ENCODE results near the gene TRIM37. TPM values are rescaled to one million over a fixed set of nuclear protein-coding genes. Genes with fewer than 3 reads are reported as not detected.

The TRIM37 gene
- total and polyA plus RNA-seq, 2 donors (not counting 1 experiment from before 2014, with no cell fraction given) = 5.1 to 28.3 TPM

- POLR2A ChIA-PET = no interaction called here
- no peak overlapping the region for H3K4me3 Mint-ChIP-seq
Observed at GRCh38 chr17:59067340-59067739, 39.3 kb downstream of the TRIM37 start.

GRCh38 chr17:59062509-59062908 lies 44.2 kb downstream of the TRIM37 start:
- no peak overlapping the region for H3K4me3 ChIP-seq (ENCODE audit: control extremely low read depth in 1 of 5, extremely low read depth in 1 of 5, insufficient read depth in 1 of 5, low read depth in 2 of 5, low read length in 4 of 5)
- H3K36me3 ChIP-seq (replicated peaks in 1 of 2; ENCODE audit: control extremely low read depth in 1 of 2, control insufficient read depth in 1 of 2, extremely low read depth in 1 of 2, insufficient read depth in 2 of 2, low read length in 1 of 2) = peaks cover 9 to 34% of the 10 kb centered on the region in 2 experiments

More at GRCh38 chr17:59067340-59067739, 39.3 kb downstream of the TRIM37 start:
- ATAC-seq (ENCODE audit: low read depth) = no peak
- H3K36me3 ChIP-seq (replicated peaks in 1 of 2; ENCODE audit: control extremely low read depth in 1 of 2, control insufficient read depth in 1 of 2, extremely low read depth in 1 of 2, insufficient read depth in 2 of 2, low read length in 1 of 2) = peaks cover 13 to 38% of the 10 kb centered on the region in 2 experiments
- no peak overlapping the region for H3K27ac ChIP-seq (ENCODE audit: low read length in 2 of 2)
- no peaks in the 10 kb centered on the region for H3K79me2 ChIP-seq (ENCODE audit: control insufficient read depth, insufficient read depth, low read length)
- H3K27me3 ChIP-seq (replicated peaks in 1 of 4; ENCODE audit: control extremely low read depth in 1 of 4, control insufficient read depth in 3 of 4, insufficient read depth in 4 of 4, low read length in 3 of 4) = no peaks in the 10 kb centered on the region
- WGBS (ENCODE audit: insufficient coverage) = no CpG with 5 or more reads among the region's 2 CpGs
- intact Hi-C loops (cut with micrococcal nuclease) = no loop called here
- CTCF ChIA-PET = no interaction called here
- TF ChIP-seq CTCF (IDR thresholded peaks at IDR 0.05) (no peak), EZH2 (IDR thresholded peaks at IDR 0.05; ENCODE audit: borderline replicate concordance, insufficient read depth, low read depth, low read length, poor library complexity, severe bottlenecking) (no peak)
- no peaks in the 10 kb centered on the region for H3K9me3 ChIP-seq (ENCODE audit: control extremely low read depth in 1 of 3, control insufficient read depth in 2 of 3, insufficient read depth in 1 of 3, low read length in 2 of 3)
- no peak overlapping the region for H3K4me2 ChIP-seq (replicated peaks; ENCODE audit: low read depth, low read length, poor library complexity, severe bottlenecking)
- no peak overlapping the region for H2AFZ ChIP-seq (ENCODE audit: insufficient read depth, low read depth, low read length, poor library complexity, severe bottlenecking)
- H4K20me1 ChIP-seq (ENCODE audit: control insufficient read depth, insufficient read depth, low read length, poor library complexity, severe bottlenecking) = no peaks in the 10 kb centered on the region
- Mint-ChIP-seq H3K9me3 (ENCODE audit: insufficient read depth) (no peaks in the 10 kb centered on the region), H3K27me3 (no peaks in the 10 kb centered on the region), H3K27ac (no peak overlapping the region), H3K4me1 (no peaks in the 10 kb centered on the region)
- H3K4me1 ChIP-seq (ENCODE audit: control insufficient read depth in 2 of 2, insufficient read depth in 2 of 2, low read length in 2 of 2) = no peaks in the 10 kb centered on the region
- H3K4me3 ChIP-seq (ENCODE audit: control extremely low read depth in 1 of 5, extremely low read depth in 1 of 5, insufficient read depth in 1 of 5, low read depth in 2 of 5, low read length in 4 of 5) = no peak overlapping the region
- DNase-seq = no peak
- H3K9ac ChIP-seq (ENCODE audit: low read length) = no peak overlapping the region

More at GRCh38 chr17:59062509-59062908, 44.2 kb downstream of the TRIM37 start:
- no peaks in the 10 kb centered on the region for H3K9me3 Mint-ChIP-seq (ENCODE audit: insufficient read depth)
- Histone ChIP-seq H4K20me1 (ENCODE audit: control insufficient read depth, insufficient read depth, low read length, poor library complexity, severe bottlenecking) (no peaks in the 10 kb centered on the region), H3K9me3 (ENCODE audit: control extremely low read depth in 1 of 3, control insufficient read depth in 2 of 3, insufficient read depth in 1 of 3, low read length in 2 of 3) (no peaks in the 10 kb centered on the region), H3K4me1 (ENCODE audit: control insufficient read depth in 2 of 2, insufficient read depth in 2 of 2, low read length in 2 of 2) (no peaks in the 10 kb centered on the region), H3K9ac (ENCODE audit: low read length) (no peak overlapping the region), H3K79me2 (ENCODE audit: control insufficient read depth, insufficient read depth, low read length) (no peaks in the 10 kb centered on the region), H3K27me3 (replicated peaks in 1 of 4; ENCODE audit: control extremely low read depth in 1 of 4, control insufficient read depth in 3 of 4, insufficient read depth in 4 of 4, low read length in 3 of 4) (no peaks in the 10 kb centered on the region), H2AFZ (ENCODE audit: insufficient read depth, low read depth, low read length, poor library complexity, severe bottlenecking) (no peak overlapping the region), H3K27ac (ENCODE audit: low read length in 2 of 2) (no peak overlapping the region), H3K4me2 (replicated peaks; ENCODE audit: low read depth, low read length, poor library complexity, severe bottlenecking) (no peak overlapping the region)
- no peaks in the 10 kb centered on the region for H3K4me1 Mint-ChIP-seq
- H3K27me3 Mint-ChIP-seq = no peaks in the 10 kb centered on the region
- H3K27ac Mint-ChIP-seq = no peak overlapping the region
- intact Hi-C loops (cut with micrococcal nuclease) = no loop called here
- WGBS (ENCODE audit: insufficient coverage) = 83% methylated on average over 1 of the region's 2 CpGs
- no peak for TF ChIP-seq CTCF (IDR thresholded peaks at IDR 0.05)
- TF ChIP-seq EZH2 (IDR thresholded peaks at IDR 0.05; ENCODE audit: borderline replicate concordance, insufficient read depth, low read depth, low read length, poor library complexity, severe bottlenecking) = no peak
- H3K4me3 Mint-ChIP-seq = no peak overlapping the region
- ChIA-PET CTCF (no interaction called here), POLR2A (no interaction called here)
- no peak for ATAC-seq (ENCODE audit: low read depth)
- DNase-seq = no peak

Measured in B cell (primary cell).